ENCODE results near the gene E2F4.
A peak's percentile ranks its signal among the peaks of the same experiment; 100 is the strongest.

The E2F4 gene

DNA sequence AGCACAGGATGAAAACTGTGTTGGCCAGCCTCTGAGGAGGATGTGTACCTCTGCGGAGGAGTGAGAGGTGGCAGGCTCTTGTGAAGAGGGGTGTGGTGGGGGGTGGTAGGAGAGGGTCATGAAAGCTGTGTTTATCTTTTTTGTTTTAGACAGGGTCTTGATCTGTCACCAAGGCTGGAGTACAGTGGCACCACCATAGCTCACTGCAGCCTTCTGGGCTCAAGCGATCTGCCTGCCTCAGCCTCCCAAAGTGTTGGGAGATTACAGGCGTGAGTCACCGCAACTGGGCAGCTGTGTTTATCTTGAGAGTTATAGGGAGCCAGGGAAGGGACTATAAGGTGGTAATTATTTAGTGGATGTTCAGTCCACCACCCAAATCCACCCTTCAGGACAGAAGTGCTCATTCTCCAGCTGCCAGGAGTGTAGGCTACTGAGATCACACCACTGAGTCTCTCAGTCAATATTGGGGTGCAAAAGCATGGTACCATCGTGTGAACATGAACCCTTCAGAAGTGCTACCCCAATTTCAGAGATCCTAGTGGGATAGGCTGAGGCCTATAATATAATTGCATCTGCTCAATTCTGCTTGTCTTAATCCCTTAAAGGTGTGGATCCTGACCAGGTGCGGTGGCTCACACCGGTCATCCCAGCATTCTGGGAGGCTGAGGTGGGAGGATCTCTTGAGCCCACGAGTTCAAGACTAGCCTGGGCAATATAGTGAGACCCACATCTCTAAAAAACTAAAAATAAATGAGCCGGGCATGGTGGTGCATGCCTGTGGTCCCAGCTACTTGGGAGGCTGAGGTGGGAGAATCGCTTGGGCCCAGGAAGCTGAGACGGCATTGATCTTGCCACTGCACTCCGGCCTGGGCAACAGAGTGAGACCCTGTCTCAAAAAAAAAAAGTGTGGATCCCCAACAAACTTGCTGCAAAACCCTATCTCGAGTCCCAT is 1.2 kb upstream of the E2F4 start:
- H3F3A ChIP-seq (ENCODE audit: low read depth), result no peaks in the 10 kb centered on the region
- peak overlapping the region; percentile 53 for H3K4me2 ChIP-seq (ENCODE audit: low read depth, low read length, poor library complexity, severe bottlenecking)
- H3K4me1 ChIP-seq (ENCODE audit: insufficient read depth, low read length, poor library complexity, severe bottlenecking), result peaks cover 16% of the 10 kb centered on the region
- H3K9me3 ChIP-seq (ENCODE audit: insufficient read depth, low read depth, low read length), result no peaks in the 10 kb centered on the region
- no peak overlapping the region for H3K4me3 ChIP-seq (ENCODE audit: low read length, poor library complexity, severe bottlenecking)
- peaks cover 26% of the 10 kb centered on the region for H4K20me1 ChIP-seq (ENCODE audit: insufficient read depth, low read length, poor library complexity, severe bottlenecking)
- H3K36me3 ChIP-seq (ENCODE audit: insufficient read depth, low read length), result peaks cover 14% of the 10 kb centered on the region; the same call in 1 of the 2 replicates
- H3K27me3 ChIP-seq (ENCODE audit: insufficient read depth, low read length, poor library complexity, severe bottlenecking), result no peaks in the 10 kb centered on the region
- H2AFZ ChIP-seq (ENCODE audit: low read length), result no peak overlapping the region
- H3K79me2 ChIP-seq (ENCODE audit: insufficient read depth, low read length), result peaks cover 37% of the 10 kb centered on the region
- no peak for TF ChIP-seq EZH2phosphoT487 (IDR thresholded peaks at IDR 0.05; ENCODE audit: borderline replicate concordance)
- TF ChIP-seq, protein P1, sequence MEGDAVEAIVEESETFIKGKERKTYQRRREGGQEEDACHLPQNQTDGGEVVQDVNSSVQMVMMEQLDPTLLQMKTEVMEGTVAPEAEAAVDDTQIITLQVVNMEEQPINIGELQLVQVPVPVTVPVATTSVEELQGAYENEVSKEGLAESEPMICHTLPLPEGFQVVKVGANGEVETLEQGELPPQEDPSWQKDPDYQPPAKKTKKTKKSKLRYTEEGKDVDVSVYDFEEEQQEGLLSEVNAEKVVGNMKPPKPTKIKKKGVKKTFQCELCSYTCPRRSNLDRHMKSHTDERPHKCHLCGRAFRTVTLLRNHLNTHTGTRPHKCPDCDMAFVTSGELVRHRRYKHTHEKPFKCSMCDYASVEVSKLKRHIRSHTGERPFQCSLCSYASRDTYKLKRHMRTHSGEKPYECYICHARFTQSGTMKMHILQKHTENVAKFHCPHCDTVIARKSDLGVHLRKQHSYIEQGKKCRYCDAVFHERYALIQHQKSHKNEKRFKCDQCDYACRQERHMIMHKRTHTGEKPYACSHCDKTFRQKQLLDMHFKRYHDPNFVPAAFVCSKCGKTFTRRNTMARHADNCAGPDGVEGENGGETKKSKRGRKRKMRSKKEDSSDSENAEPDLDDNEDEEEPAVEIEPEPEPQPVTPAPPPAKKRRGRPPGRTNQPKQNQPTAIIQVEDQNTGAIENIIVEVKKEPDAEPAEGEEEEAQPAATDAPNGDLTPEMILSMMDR (conservative IDR thresholded peaks at IDR 0.05; ENCODE audit: low read length), result no peak
- no peak overlapping the region for H3K9ac ChIP-seq (ENCODE audit: low read depth, low read length, poor library complexity, severe bottlenecking)
- no peaks in the 10 kb centered on the region for H3K9me2 ChIP-seq (replicated peaks; ENCODE audit: low read depth, low read length)

DNA sequence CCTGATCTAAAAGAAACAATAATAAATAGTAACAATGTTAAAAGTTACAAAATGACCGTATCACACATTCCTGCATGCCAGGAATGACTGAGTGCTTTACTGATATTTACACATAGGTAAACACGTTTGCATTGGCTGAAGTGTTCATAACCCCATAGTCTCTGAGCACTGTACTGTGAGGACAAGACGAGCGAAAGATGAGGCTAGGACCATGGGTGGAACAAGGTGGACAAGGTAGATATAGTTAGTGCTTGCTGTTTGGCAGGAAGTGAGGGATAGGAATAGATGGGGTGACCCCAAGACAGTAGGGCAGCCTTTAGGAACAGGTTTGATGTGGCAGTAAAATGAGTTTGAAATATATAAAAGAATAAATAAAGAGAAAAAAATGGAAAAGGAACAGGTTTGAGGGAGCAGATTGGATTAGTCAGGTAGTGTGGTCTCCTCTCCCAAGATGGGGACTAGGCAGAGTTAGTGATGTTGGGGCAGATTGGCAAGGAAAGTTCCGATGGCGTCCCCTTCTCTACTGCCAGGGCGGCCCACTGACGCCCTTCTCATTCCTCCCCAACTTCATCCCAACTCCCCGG is 452 bp upstream of the E2F4 start:
- Histone ChIP-seq H4K20me1 (ENCODE audit: insufficient read depth, low read length, poor library complexity, severe bottlenecking) (peaks cover 29% of the 10 kb centered on the region), H3K9me3 (ENCODE audit: insufficient read depth, low read depth, low read length) (no peaks in the 10 kb centered on the region), H3K4me3 (ENCODE audit: low read length, poor library complexity, severe bottlenecking) (peak overlapping the region; percentile 98), H3K79me2 (ENCODE audit: insufficient read depth, low read length) (peaks cover 45% of the 10 kb centered on the region), H3K27me3 (ENCODE audit: insufficient read depth, low read length, poor library complexity, severe bottlenecking) (no peaks in the 10 kb centered on the region), H3F3A (ENCODE audit: low read depth) (no peaks in the 10 kb centered on the region), H3K4me2 (ENCODE audit: low read depth, low read length, poor library complexity, severe bottlenecking) (peak overlapping the region; percentile 53), H3K4me1 (ENCODE audit: insufficient read depth, low read length, poor library complexity, severe bottlenecking) (peaks cover 16% of the 10 kb centered on the region), H3K36me3 (ENCODE audit: insufficient read depth, low read length) (peaks cover 21% of the 10 kb centered on the region; the same call in 1 of the 2 replicates), H3K9ac (ENCODE audit: low read depth, low read length, poor library complexity, severe bottlenecking) (peak overlapping the region; percentile 94), H2AFZ (ENCODE audit: low read length) (peak overlapping the region; percentile 71; the same call in 1 of the 2 replicates), H3K9me2 (replicated peaks; ENCODE audit: low read depth, low read length) (no peaks in the 10 kb centered on the region)
- TF ChIP-seq, protein P1 (conservative IDR thresholded peaks at IDR 0.05; ENCODE audit: low read length), result no peak
- TF ChIP-seq EZH2phosphoT487 (IDR thresholded peaks at IDR 0.05; ENCODE audit: borderline replicate concordance), result no peak

- H3K9me2 ChIP-seq (replicated peaks; ENCODE audit: low read depth, low read length), result no peaks in the 10 kb centered on the region
- TF ChIP-seq, protein P1 (conservative IDR thresholded peaks at IDR 0.05; ENCODE audit: low read length), result no peak
- H4K20me1 ChIP-seq (ENCODE audit: insufficient read depth, low read length, poor library complexity, severe bottlenecking), result peaks cover 32% of the 10 kb centered on the region
- peak overlapping the region; percentile 98 for H3K4me3 ChIP-seq (ENCODE audit: low read length, poor library complexity, severe bottlenecking)
- H3K4me1 ChIP-seq (ENCODE audit: insufficient read depth, low read length, poor library complexity, severe bottlenecking), result peaks cover 21% of the 10 kb centered on the region
- no peaks in the 10 kb centered on the region for H3K9me3 ChIP-seq (ENCODE audit: insufficient read depth, low read depth, low read length)
- H3K9ac ChIP-seq (ENCODE audit: low read depth, low read length, poor library complexity, severe bottlenecking), result peak overlapping the region; percentile 94
- H3K27me3 ChIP-seq (ENCODE audit: insufficient read depth, low read length, poor library complexity, severe bottlenecking), result no peaks in the 10 kb centered on the region
- peaks cover 50% of the 10 kb centered on the region for H3K79me2 ChIP-seq (ENCODE audit: insufficient read depth, low read length)
- H3K36me3 ChIP-seq (ENCODE audit: insufficient read depth, low read length), result peaks cover 33% of the 10 kb centered on the region; the same call in 1 of the 2 replicates
- peak overlapping the region; percentile 97 for H3K4me2 ChIP-seq (ENCODE audit: low read depth, low read length, poor library complexity, severe bottlenecking)
- no peak overlapping the region for H2AFZ ChIP-seq (ENCODE audit: low read length)
- H3F3A ChIP-seq (ENCODE audit: low read depth), result no peaks in the 10 kb centered on the region
These were observed 916 bp downstream of the E2F4 start for GRCh38 chr16:67192781-67193361.
